GM19467 (cell line): Measurements from ENCODE around the gene TRIM9.

ENCODE experiments used
- ATAC-seq: cut with Tn5 transposase; IDR thresholded peaks from one replicate; pipeline ENCODE4 v1.9.1; 2021; ENCODE audit warnings: mild to moderate bottlenecking, moderate library complexity; ENCODE audit not compliant: unreplicated experiment

TRIM9 gene

GRCh38 chr14:51093371-51094281, 1.3 kb downstream of the TRIM9 start:
- no peak for ATAC-seq

GRCh38 chr14:51092965-51093364, 1.9 kb downstream of the TRIM9 start:
- ATAC-seq: no peak

- no peak for ATAC-seq
Observed at GRCh38 chr14:51089278-51089677, 5.6 kb downstream of the TRIM9 start.

GRCh38 chr14:51087031-51087441, 7.9 kb downstream of the TRIM9 start:
- ATAC-seq: no peak

GRCh38 chr14:51086044-51086443, 8.9 kb downstream of the TRIM9 start:
- ATAC-seq: no peak

GRCh38 chr14:51084962-51085361, 9.9 kb downstream of the TRIM9 start:
- ATAC-seq: no peak

- no peak for ATAC-seq
Observed at GRCh38 chr14:51084507-51084906, 10.4 kb downstream of the TRIM9 start.

GRCh38 chr14:51082349-51082748, 12.6 kb downstream of the TRIM9 start:
- ATAC-seq: no peak

GRCh38 chr14:51081712-51082111, 13.2 kb downstream of the TRIM9 start:
- ATAC-seq: no peak

- ATAC-seq: no peak
Observed at GRCh38 chr14:51081209-51081608, 13.7 kb downstream of the TRIM9 start.

GRCh38 chr14:51080645-51081044, 14.3 kb downstream of the TRIM9 start:
- ATAC-seq: no peak

GRCh38 chr14:51079489-51079888, 15.4 kb downstream of the TRIM9 start:
- no peak for ATAC-seq

GRCh38 chr14:51079085-51079484, 15.8 kb downstream of the TRIM9 start:
- ATAC-seq: no peak

- no peak for ATAC-seq
Observed at GRCh38 chr14:51074701-51075385, 20.1 kb downstream of the TRIM9 start.

- ATAC-seq: no peak
Observed at GRCh38 chr14:51073731-51074130, 21.2 kb downstream of the TRIM9 start.

- no peak for ATAC-seq
Observed at GRCh38 chr14:51072976-51073375, 21.9 kb downstream of the TRIM9 start.

GRCh38 chr14:51071857-51072256, 23.0 kb downstream of the TRIM9 start:
- ATAC-seq: no peak

GRCh38 chr14:51070726-51071125, 24.2 kb downstream of the TRIM9 start:
- no peak for ATAC-seq

GRCh38 chr14:51069055-51069454, 25.9 kb downstream of the TRIM9 start:
- ATAC-seq: no peak

GRCh38 chr14:51068268-51068667, 26.6 kb downstream of the TRIM9 start:
- no peak for ATAC-seq

GRCh38 chr14:51067295-51067694, 27.6 kb downstream of the TRIM9 start:
- no peak for ATAC-seq

- ATAC-seq: no peak
Observed at GRCh38 chr14:51066576-51066975, 28.3 kb downstream of the TRIM9 start.
